GDM1 (cell line): ENCODE measurements around the gene FRMD4A.

ENCODE experiments used
- DNase-seq: peaks from one replicate; lab custom pipeline; 2025; lab: John Stamatoyannopoulos, UW

Gene FRMD4A

GRCh38 chr10:13820119-13820963 is 510.4 kb downstream of the FRMD4A start:
- DNase-seq = no peak

GRCh38 chr10:13816195-13816925 is 514.4 kb downstream of the FRMD4A start:
- no peak for DNase-seq

GRCh38 chr10:13815756-13816155 is 515.0 kb downstream of the FRMD4A start:
- DNase-seq = no peak

GRCh38 chr10:13813550-13813949 is 517.2 kb downstream of the FRMD4A start:
- no peak for DNase-seq

- no peak for DNase-seq
Observed at GRCh38 chr10:13812804-13813203, 517.9 kb downstream of the FRMD4A start.

- no peak for DNase-seq
Observed at GRCh38 chr10:13810568-13810967, 520.2 kb downstream of the FRMD4A start.

- DNase-seq = no peak
Observed at GRCh38 chr10:13809427-13809826, 521.3 kb downstream of the FRMD4A start.

GRCh38 chr10:13808556-13809391 is 522.0 kb downstream of the FRMD4A start:
- no peak for DNase-seq

- no peak for DNase-seq
Observed at GRCh38 chr10:13806419-13806818, 524.3 kb downstream of the FRMD4A start.

- no peak for DNase-seq
Observed at GRCh38 chr10:13803566-13804554, 526.9 kb downstream of the FRMD4A start.

- no peak for DNase-seq
Observed at GRCh38 chr10:13801907-13802288, 528.8 kb downstream of the FRMD4A start.

- DNase-seq = no peak
Observed at GRCh38 chr10:13801156-13801906, 529.4 kb downstream of the FRMD4A start.

GRCh38 chr10:13797164-13797563 is 533.6 kb downstream of the FRMD4A start:
- DNase-seq = no peak

GRCh38 chr10:13795653-13796555 is 534.8 kb downstream of the FRMD4A start:
- no peak for DNase-seq

GRCh38 chr10:13794992-13795612 is 535.6 kb downstream of the FRMD4A start:
- no peak for DNase-seq

- no peak for DNase-seq
Observed at GRCh38 chr10:13792006-13792405, 538.7 kb downstream of the FRMD4A start.

- DNase-seq = no peak
Observed at GRCh38 chr10:13791483-13791882, 539.2 kb downstream of the FRMD4A start.

- DNase-seq = no peak
Observed at GRCh38 chr10:13790196-13790595, 540.5 kb downstream of the FRMD4A start.

GRCh38 chr10:13789448-13789829 is 541.3 kb downstream of the FRMD4A start:
- no peak for DNase-seq
